H1 (cell line): ENCODE measurements around the gene CDCP1. TPM values are rescaled to one million over a fixed set of nuclear protein-coding genes. Genes with fewer than 3 reads are reported as not detected.

ENCODE experiments used
- ASH2L ChIP-seq: fragments of 200-600, 300-600 bp; sonication (generic); IDR thresholded peaks from one replicate; pipeline ENCODE4 v1.7.1; 2017; ENCODE audit warnings: low read length
- BCL11A ChIP-seq, 2 experiments: IDR thresholded peaks; one replicate each; pipeline ENCODE4 v1.6.1; 2011; ENCODE audit warnings: low read depth in 2 of 2, low read length in 2 of 2, mild to moderate bottlenecking in 2 of 2
- CHD2 ChIP-seq: IDR thresholded peaks from 2 replicates; pipeline ENCODE4 v1.6.1; 2012; ENCODE audit warnings: low read length, improper control_type of control experiment
- CREB1 ChIP-seq: IDR thresholded peaks from 2 replicates; pipeline ENCODE4 v1.6.1; 2012; ENCODE audit warnings: inconsistent platforms
- CTBP2 ChIP-seq: IDR thresholded peaks from 2 replicates; pipeline ENCODE4 v1.7.0; 2011; ENCODE audit warnings: borderline replicate concordance, mild to moderate bottlenecking, moderate library complexity, mixed read lengths, low read length; ENCODE audit not compliant: insufficient read depth, insufficient read length
- EZH2 ChIP-seq: fragments of 200-600 bp; sonication (generic); IDR thresholded peaks from 2 replicates; pipeline ENCODE4 v1.7.1; 2012; ENCODE audit warnings: low read depth, mild to moderate bottlenecking, moderate library complexity, low read length, inconsistent platforms; ENCODE audit not compliant: severe bottlenecking
- FOSL1 ChIP-seq: IDR thresholded peaks from 2 replicates; pipeline ENCODE4 v1.6.1; 2011; ENCODE audit warnings: mild to moderate bottlenecking, low read depth, low read length, moderate library complexity; ENCODE audit not compliant: insufficient read depth
- HDAC2 ChIP-seq, 2 experiments: fragments of 300-600 bp in 1 of 2; sonication (generic) in 1 of 2; IDR thresholded peaks; 2 replicates each; pipeline ENCODE4 v1.6.1; 2011 to 2012; ENCODE audit warnings: low read depth in 2 of 2, low read length in 2 of 2, mild to moderate bottlenecking in 2 of 2, moderate library complexity in 2 of 2, borderline replicate concordance in 1 of 2, inconsistent platforms in 1 of 2
- HDAC6 ChIP-seq: IDR thresholded peaks from one replicate; pipeline ENCODE4 v1.7.1; 2012; ENCODE audit warnings: low read depth, mild to moderate bottlenecking, inconsistent platforms, low read length, moderate library complexity
- KDM4A ChIP-seq: IDR thresholded peaks from one replicate; pipeline ENCODE4 v1.7.1; 2012; ENCODE audit warnings: low read depth, mild to moderate bottlenecking, moderate library complexity, low read length, inconsistent platforms; ENCODE audit not compliant: severe bottlenecking
- NANOG ChIP-seq: IDR thresholded peaks from 2 replicates; pipeline ENCODE4 v1.6.1; 2011; ENCODE audit warnings: low read length, low read depth, mild to moderate bottlenecking, inconsistent platforms; ENCODE audit not compliant: insufficient read depth, poor library complexity, severe bottlenecking
- PHF8 ChIP-seq: fragments of 200-600 bp; sonication (generic); conservative IDR thresholded peaks from 2 replicates; pipeline ENCODE4 v1.7.1; 2012; ENCODE audit warnings: low read depth, mild to moderate bottlenecking, inconsistent platforms, low read length, moderate library complexity
- RBBP5 ChIP-seq: IDR thresholded peaks from 2 replicates; pipeline ENCODE4 v1.7.1; 2012; ENCODE audit warnings: low read depth, mild to moderate bottlenecking, inconsistent platforms, low read length, moderate library complexity, borderline replicate concordance
- RNF2 ChIP-seq: fragments of 200-900, 300-1000 bp; sonication (generic); IDR thresholded peaks from 2 replicates; pipeline ENCODE4 v1.7.1; 2016; ENCODE audit warnings: borderline replicate concordance, low read depth, mild to moderate bottlenecking, antibody characterized with exemption, low read length; ENCODE audit not compliant: poor library complexity, severe bottlenecking; ENCODE audit errors: missing control alignments
- SIN3A ChIP-seq, 2 experiments: IDR thresholded peaks in 1 of 2; conservative IDR thresholded peaks in 1 of 2; 2 replicates each; pipeline ENCODE4 v1.6.1; 2011 to 2012; ENCODE audit warnings: low read length in 2 of 2, improper control_type of control experiment in 1 of 2, low read depth in 1 of 2, mild to moderate bottlenecking in 1 of 2
- SUZ12 ChIP-seq: fragments of 200-600 bp; sonication (generic); IDR thresholded peaks from 2 replicates; pipeline ENCODE4 v1.6.1; 2012; ENCODE audit warnings: mild to moderate bottlenecking, inconsistent platforms, low read length, moderate library complexity, mixed read lengths
- TAF1 ChIP-seq: IDR thresholded peaks from 2 replicates; pipeline ENCODE4 v1.6.1; 2011; ENCODE audit warnings: mild to moderate bottlenecking, low read depth, low read length
- TBP ChIP-seq: IDR thresholded peaks from 2 replicates; pipeline ENCODE4 v1.6.1; 2011; ENCODE audit warnings: low read depth, low read length, improper control_type of control experiment
- polyA plus RNA-seq, 7 experiments: library from polyadenylated mRNA; depleted of rRNA in 3 of 7; stranded (reverse) in 5 of 7; unstranded in 2 of 7; fragments of >200 nt in 5 of 7; fragments of 200-250 nt in 2 of 7; gene quantifications; 1 replicate in 5 of 7; 2 replicates in 1 of 7; 4 replicates in 1 of 7; pipeline versions ENCODE4 v1.2.1 to v1.2.3, GENCODE V29; 2011 to 2013; ENCODE audit warnings: missing spikeins in 2 of 7, mixed read lengths in 2 of 7
- total RNA-seq: library from RNA; stranded (reverse); fragmentation: NEBNext Ultra II Directional; extraction: Animal tissue kit (Norgen Biotek cat#: 25700); gene quantifications from 2 replicates; pipeline ENCODE4 v1.2.1, GENCODE V29; 2021
- TF ChIP-seq, protein P1 (sequence below): IDR thresholded peaks from 2 replicates; pipeline ENCODE4 v1.6.1; 2012; ENCODE audit warnings: inconsistent platforms

Gene CDCP1
- total and polyA plus RNA-seq, 2 of the 8 experiments (the other 6 are each of a cell fraction or from before 2014, with no cell fraction given) = 10.0 to 23.3 TPM

DNA sequence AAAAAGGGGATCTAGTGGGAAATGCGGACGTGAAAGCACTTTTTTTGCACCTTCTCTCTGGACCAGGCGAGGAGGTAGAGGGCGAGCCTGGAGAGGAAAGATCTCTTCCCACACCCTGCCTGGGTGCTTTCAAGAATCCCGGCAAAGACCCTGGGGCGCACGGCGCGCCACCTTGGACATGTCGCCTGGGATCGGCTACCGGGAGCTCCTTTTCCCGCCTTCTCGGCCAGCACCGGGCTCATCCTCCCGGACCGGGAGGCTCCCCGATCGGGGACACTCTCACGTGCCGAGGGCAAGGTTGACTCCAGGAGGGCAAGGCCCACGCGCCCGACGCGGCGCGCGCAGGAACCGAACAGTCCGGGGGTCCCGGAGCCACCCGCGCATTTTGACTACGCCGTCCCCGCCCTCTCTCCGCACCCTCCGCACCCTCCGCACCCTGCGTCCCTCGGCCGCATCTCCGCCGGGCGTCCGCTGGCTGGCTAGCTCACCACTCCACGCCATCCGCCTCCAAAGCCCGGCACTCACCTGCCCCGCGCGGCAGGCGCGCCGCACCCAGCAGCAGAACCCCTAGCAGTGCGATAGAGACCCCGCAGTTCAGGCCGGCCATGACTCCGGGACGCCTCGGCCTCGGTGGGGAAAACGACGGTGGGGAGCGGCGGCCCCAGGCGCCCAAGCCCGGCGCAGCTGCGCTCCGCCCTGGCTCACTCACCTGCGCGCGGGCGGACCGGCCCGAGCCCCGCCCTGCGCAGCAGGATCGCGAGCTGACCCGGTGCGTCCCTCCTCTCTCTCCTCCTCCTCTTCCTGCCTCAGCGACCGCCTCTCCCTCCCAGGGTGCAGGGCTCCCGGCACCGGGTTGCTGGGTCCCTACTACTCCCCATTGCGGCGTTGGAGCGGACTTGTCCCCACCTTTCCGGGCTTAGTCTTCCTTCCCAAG lies at the start of gene CDCP1 (continued):
- no peak for TF ChIP-seq HDAC6
- peak; percentile 67 for TF ChIP-seq PHF8
- peak; percentile 46 for TF ChIP-seq EZH2
- TF ChIP-seq, protein P1, sequence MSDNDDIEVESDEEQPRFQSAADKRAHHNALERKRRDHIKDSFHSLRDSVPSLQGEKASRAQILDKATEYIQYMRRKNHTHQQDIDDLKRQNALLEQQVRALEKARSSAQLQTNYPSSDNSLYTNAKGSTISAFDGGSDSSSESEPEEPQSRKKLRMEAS = peak; percentile 78; the same call in 1 of the 2 replicates
- no peak for TF ChIP-seq CHD2
- peak; percentile 63; the same call in 1 of the 2 replicates for TF ChIP-seq SUZ12
- peak; percentile 15 for TF ChIP-seq CTBP2
- peak in 1 of 2 experiments; percentile 19; a peak in 1 of 4 replicates for TF ChIP-seq SIN3A (conservative IDR thresholded peaks at IDR 0.05 in 1 of 2, IDR thresholded peaks at IDR 0.05 in 1 of 2; ENCODE audit: low read depth in 1 of 2, low read length in 2 of 2)
- TF ChIP-seq RBBP5 = peak; percentile 90; the same call in 1 of the 2 replicates
- no peak for TF ChIP-seq BCL11A (IDR thresholded peaks at IDR 0.05; ENCODE audit: low read depth in 2 of 2, low read length in 2 of 2)
- TF ChIP-seq ASH2L = peak; percentile 74
- peak; percentile 51 for TF ChIP-seq RNF2
- peak; percentile 38; the same call in 1 of the 2 replicates for TF ChIP-seq CREB1
- peak; percentile 97 for TF ChIP-seq KDM4A
- no peak for TF ChIP-seq HDAC2 (IDR thresholded peaks at IDR 0.05; ENCODE audit: borderline replicate concordance in 1 of 2, low read depth in 2 of 2, low read length in 2 of 2)
- TF ChIP-seq NANOG = no peak
- TF ChIP-seq TBP = no peak; the same call in 1 of the 2 replicates
- peak; percentile 55; the same call in 1 of the 2 replicates for TF ChIP-seq TAF1
- TF ChIP-seq FOSL1 = no peak
